ENCODE data around the gene STK32A. TPM values are rescaled to one million over a fixed set of nuclear protein-coding genes. Genes with fewer than 3 reads are reported as not detected.
"Not testable (repeated sequence)": the region's sequence is repeated elsewhere in the genome, so short reads cannot be mapped to it uniquely, and the experiment has no call there.

STK32A gene
- total and polyA plus RNA-seq, 2 donors, result 0.09 to 0.14 TPM

DNA sequence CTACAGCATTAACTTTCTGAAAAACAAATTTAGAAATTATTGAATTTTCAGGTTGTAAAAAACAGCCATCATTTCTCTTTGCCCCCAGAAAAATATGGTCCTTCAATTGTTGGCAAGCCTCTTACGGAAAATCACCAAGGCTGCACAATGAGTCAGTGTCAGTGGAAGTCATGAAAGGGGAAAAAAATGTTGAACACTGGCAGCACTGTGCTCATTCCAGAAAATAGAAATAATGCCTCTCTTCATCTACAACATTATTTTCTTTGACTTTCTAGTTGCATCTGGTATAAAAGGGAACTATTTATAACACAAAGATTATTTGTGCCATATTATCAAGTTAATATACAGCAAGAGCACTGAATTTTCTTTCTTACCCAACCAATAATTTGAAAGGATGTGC is 26.7 kb upstream of the STK32A start:
- H3K4me1 ChIP-seq (ENCODE audit: control insufficient read depth in 2 of 2, insufficient read depth in 2 of 2, low read length in 2 of 2), result no peaks in the 10 kb centered on the region
- no peaks in the 10 kb centered on the region for H3K9me3 ChIP-seq (ENCODE audit: control insufficient read depth in 2 of 2, insufficient read depth in 1 of 2, low read length in 1 of 2)
- no peak overlapping the region for H3K27ac ChIP-seq (ENCODE audit: low read depth in 1 of 2, low read length in 1 of 2)
- H3K4me3 ChIP-seq (ENCODE audit: low read length in 2 of 2), result no peak overlapping the region
- WGBS, result 90% methylated on average over 1 of the region's 1 CpG
- H3K36me3 ChIP-seq (ENCODE audit: control insufficient read depth in 2 of 2, insufficient read depth in 2 of 2, low read length in 1 of 2), result no peaks in the 10 kb centered on the region
- H3K27me3 ChIP-seq (ENCODE audit: control insufficient read depth in 2 of 2, insufficient read depth in 1 of 2, low read length in 1 of 2), result no peaks in the 10 kb centered on the region
- DNase-seq (ENCODE audit: low read depth in 6 of 9, low spot score in 9 of 9), result no peak

DNA sequence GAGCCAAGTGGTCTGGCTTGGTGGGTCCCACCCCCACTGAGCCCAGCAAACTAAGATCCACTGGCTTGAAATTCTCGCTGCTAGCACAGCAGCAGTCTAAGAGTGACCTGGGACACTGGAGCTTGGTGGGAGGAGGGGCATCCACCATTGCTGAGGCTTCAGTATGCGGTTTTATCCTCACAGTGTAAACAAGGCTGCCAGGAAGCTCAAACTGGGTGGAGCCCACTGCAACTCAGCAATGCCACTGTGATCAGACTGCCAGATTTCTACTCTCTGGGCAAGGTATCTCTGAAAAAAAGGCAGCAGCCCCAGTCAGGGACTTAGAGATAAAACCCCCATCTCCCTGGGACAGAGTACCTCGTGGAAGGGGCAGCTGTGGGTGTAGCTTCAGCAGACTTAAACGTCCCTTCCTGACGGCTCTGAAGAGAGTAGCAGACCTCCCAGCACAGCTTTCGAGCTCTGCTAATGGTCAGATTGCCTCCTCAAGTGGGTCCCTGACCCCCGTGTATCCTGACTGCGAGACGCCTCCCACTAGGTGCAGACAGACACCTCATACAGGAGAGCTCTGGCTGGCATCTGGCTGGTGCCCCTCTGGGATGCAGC is 18.2 kb upstream of the STK32A start:
- no peaks in the 10 kb centered on the region for H3K4me1 ChIP-seq (ENCODE audit: control insufficient read depth in 2 of 2, insufficient read depth in 2 of 2, low read length in 2 of 2)
- 63% methylated on average over 9 of the region's 9 CpGs for WGBS
- no peak for DNase-seq (ENCODE audit: low read depth in 6 of 9, low spot score in 9 of 9)

DNA sequence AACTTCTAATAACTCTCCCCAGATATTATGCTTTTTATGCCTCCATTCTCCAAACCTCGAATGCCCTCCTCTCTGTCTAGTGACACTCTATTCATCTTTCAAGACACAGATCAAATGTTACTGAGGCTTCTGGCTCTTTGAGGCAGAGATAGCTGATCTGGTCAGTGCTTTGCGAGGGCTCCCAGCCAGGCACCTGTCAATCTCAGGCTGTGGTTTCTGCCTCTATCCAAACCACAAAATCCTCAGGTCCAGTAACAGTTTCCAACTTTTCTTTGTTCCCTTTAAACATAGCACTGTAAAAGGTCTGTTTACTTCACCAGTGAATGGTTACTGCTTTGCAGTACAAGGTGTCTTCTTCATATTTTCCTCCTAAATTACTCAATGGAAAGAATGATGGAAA is 11.5 kb upstream of the STK32A start:
- Histone ChIP-seq H3K27me3 (ENCODE audit: control insufficient read depth in 2 of 2, insufficient read depth in 1 of 2, low read length in 1 of 2) (no peaks in the 10 kb centered on the region), H3K27ac (ENCODE audit: low read depth in 1 of 2, low read length in 1 of 2) (no peak overlapping the region), H3K36me3 (ENCODE audit: control insufficient read depth in 2 of 2, insufficient read depth in 2 of 2, low read length in 1 of 2) (no peaks in the 10 kb centered on the region), H3K9me3 (ENCODE audit: control insufficient read depth in 2 of 2, insufficient read depth in 1 of 2, low read length in 1 of 2) (no peaks in the 10 kb centered on the region), H3K4me3 (ENCODE audit: low read length in 2 of 2) (no peak overlapping the region), H3K4me1 (ENCODE audit: control insufficient read depth in 2 of 2, insufficient read depth in 2 of 2, low read length in 2 of 2) (no peaks in the 10 kb centered on the region)
- no peak for DNase-seq (ENCODE audit: low read depth in 6 of 9, low spot score in 9 of 9)
- WGBS, result 25% methylated on average over 2 of the region's 2 CpGs

More for the DNA sequence above, 18.2 kb upstream of the STK32A start:
- no peaks in the 10 kb centered on the region for H3K27me3 ChIP-seq (ENCODE audit: control insufficient read depth in 2 of 2, insufficient read depth in 1 of 2, low read length in 1 of 2)
- no peak overlapping the region for H3K27ac ChIP-seq (ENCODE audit: low read depth in 1 of 2, low read length in 1 of 2)
- no peaks in the 10 kb centered on the region for H3K9me3 ChIP-seq (ENCODE audit: control insufficient read depth in 2 of 2, insufficient read depth in 1 of 2, low read length in 1 of 2)
- no peaks in the 10 kb centered on the region for H3K36me3 ChIP-seq (ENCODE audit: control insufficient read depth in 2 of 2, insufficient read depth in 2 of 2, low read length in 1 of 2)
- H3K4me3 ChIP-seq (ENCODE audit: low read length in 2 of 2), result no peak overlapping the region

DNA sequence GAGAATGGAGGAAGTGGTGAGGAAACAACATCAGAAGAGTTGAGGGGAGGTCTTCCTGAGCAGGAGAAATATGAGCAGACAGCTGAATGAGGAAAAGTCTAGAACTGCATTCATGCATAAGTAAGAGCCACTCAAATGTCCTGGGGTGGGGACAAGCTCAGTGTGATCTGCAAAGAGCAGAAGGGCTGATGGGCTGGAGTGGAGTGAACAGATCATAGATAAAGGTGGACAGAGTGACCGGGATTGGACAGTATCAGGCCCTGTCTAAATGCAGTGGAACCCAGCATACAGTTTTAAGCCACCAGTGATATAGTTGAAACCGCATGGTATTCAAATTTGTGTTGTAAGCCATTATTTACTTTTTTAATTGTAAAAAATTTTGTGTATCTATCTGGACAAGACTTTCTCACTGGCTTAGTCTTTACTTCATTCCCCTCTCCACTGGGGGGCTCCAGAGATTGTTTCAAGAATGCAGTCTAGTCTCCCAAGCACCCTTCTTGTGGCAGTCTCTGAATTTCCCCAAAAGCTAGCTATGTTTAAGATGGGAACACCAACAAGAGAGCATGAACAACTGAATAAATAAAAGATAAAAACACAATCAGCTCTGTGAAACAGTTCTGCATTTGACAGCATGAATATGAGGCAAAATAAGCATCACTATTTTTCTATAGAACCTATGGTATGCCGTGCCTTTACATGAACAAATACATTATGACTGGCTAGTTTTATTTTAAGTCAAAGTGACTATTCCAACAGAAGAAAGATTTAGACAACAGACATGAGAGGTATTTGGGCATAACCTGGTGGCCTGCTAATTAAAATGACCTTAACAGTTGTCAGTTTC is 10.7 kb upstream of the STK32A start:
- Histone ChIP-seq H3K4me1 (ENCODE audit: control insufficient read depth in 2 of 2, insufficient read depth in 2 of 2, low read length in 2 of 2) (no peaks in the 10 kb centered on the region), H3K4me3 (ENCODE audit: low read length in 2 of 2) (no peak overlapping the region), H3K27me3 (ENCODE audit: control insufficient read depth in 2 of 2, insufficient read depth in 1 of 2, low read length in 1 of 2) (no peaks in the 10 kb centered on the region), H3K9me3 (ENCODE audit: control insufficient read depth in 2 of 2, insufficient read depth in 1 of 2, low read length in 1 of 2) (no peaks in the 10 kb centered on the region), H3K27ac (ENCODE audit: low read depth in 1 of 2, low read length in 1 of 2) (no peak overlapping the region), H3K36me3 (ENCODE audit: control insufficient read depth in 2 of 2, insufficient read depth in 2 of 2, low read length in 1 of 2) (no peaks in the 10 kb centered on the region)
- 91% methylated on average over 3 of the region's 3 CpGs for WGBS
- DNase-seq (ENCODE audit: low read depth in 6 of 9, low spot score in 9 of 9), result no peak

DNA sequence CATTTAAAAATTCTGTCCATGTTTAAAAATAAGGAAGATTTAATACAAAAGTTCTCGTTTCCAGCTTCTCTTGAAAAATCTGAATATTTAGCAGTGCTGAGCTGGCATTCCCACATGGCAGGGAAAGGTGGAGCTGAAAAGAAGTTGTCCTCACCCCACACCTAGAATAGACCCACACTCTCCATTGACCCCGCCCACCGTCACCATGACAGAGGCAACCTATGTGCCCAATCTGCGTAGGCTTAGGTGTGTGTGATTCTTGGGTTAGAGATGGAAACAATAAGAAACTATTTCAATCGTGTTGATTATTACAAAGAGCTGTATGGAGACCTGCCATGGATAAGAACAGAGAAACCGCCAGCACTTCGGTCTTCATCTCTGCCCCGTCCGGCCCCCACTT is 8.9 kb upstream of the STK32A start:
- H3K27ac ChIP-seq (ENCODE audit: low read depth in 1 of 2, low read length in 1 of 2), result no peak overlapping the region
- no peaks in the 10 kb centered on the region for H3K4me1 ChIP-seq (ENCODE audit: control insufficient read depth in 2 of 2, insufficient read depth in 2 of 2, low read length in 2 of 2)
- DNase-seq (ENCODE audit: low read depth in 6 of 9, low spot score in 9 of 9), result no peak
- H3K9me3 ChIP-seq (ENCODE audit: control insufficient read depth in 2 of 2, insufficient read depth in 1 of 2, low read length in 1 of 2), result no peaks in the 10 kb centered on the region
- no peak overlapping the region for H3K4me3 ChIP-seq (ENCODE audit: low read length in 2 of 2)
- H3K36me3 ChIP-seq (ENCODE audit: control insufficient read depth in 2 of 2, insufficient read depth in 2 of 2, low read length in 1 of 2), result no peaks in the 10 kb centered on the region
- 97% methylated on average over 9 of the region's 9 CpGs for WGBS
- H3K27me3 ChIP-seq (ENCODE audit: control insufficient read depth in 2 of 2, insufficient read depth in 1 of 2, low read length in 1 of 2), result no peaks in the 10 kb centered on the region

DNA sequence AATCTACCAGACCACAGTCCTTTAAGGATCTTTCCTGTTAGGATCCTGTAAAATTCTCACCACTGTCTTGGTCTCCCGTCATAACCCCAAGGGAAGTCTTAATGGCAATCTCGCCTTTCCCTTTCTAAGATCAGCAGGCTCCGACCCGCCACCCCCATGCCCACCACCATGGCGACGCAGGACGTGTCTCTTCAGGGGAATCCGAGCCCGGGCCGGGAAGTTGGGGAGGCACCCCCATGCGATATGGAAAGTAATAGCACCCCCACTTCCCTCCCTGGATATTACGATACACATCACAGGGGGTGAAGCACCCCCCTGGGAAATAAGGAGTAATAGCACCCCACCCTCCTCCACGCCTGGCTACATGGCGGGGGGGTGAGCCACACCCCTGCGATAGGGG is 8.3 kb upstream of the STK32A start:
- 97% methylated on average over 15 of the region's 15 CpGs for WGBS
- DNase-seq (ENCODE audit: low read depth in 6 of 9, low spot score in 9 of 9), result no peak

DNA sequence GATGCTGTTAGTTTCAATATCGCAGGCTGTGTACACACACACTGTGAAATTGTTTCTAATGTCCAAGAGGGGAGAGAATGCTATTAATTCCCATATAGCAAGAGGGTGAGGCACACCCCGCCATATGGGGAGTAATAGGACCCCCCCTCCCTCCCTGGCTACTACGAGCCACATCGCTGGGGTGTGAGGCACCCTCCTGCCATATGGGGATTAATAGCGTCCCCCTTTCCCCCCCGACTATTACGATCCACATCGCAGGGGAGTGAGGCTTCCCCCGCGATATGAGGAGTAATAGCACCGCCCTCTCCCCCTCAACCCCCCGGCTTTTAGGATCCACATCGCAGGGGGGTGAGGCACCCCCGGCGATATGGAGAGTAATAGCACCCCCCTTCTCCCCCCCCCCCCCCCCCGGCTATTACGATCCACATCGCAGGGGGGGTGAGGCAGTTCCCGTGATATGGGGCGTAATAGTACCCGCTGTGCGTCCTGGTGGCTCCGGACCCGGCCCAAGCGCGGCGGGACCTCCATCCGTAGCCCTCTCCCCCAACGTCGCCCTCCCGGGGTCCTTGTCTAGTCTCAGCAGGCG is 494 bp upstream of the STK32A start:
- 6% methylated on average over 32 of the region's 32 CpGs for WGBS
- DNase-seq (ENCODE audit: low read depth in 6 of 9, low spot score in 9 of 9), result no peak
- Histone ChIP-seq H3K27ac (ENCODE audit: low read depth in 1 of 2, low read length in 1 of 2) (no peak overlapping the region), H3K4me1 (ENCODE audit: control insufficient read depth in 2 of 2, insufficient read depth in 2 of 2, low read length in 2 of 2) (no peaks in the 10 kb centered on the region), H3K36me3 (ENCODE audit: control insufficient read depth in 2 of 2, insufficient read depth in 2 of 2, low read length in 1 of 2) (no peaks in the 10 kb centered on the region), H3K9me3 (ENCODE audit: control insufficient read depth in 2 of 2, insufficient read depth in 1 of 2, low read length in 1 of 2) (no peaks in the 10 kb centered on the region), H3K27me3 (ENCODE audit: control insufficient read depth in 2 of 2, insufficient read depth in 1 of 2, low read length in 1 of 2) (peaks cover 17 to 22% of the 10 kb centered on the region in 2 donors), H3K4me3 (ENCODE audit: low read length in 2 of 2) (no peak overlapping the region)

More for the DNA sequence above, 8.3 kb upstream of the STK32A start:
- no peak overlapping the region for H3K27ac ChIP-seq (ENCODE audit: low read depth in 1 of 2, low read length in 1 of 2)
- H3K27me3 ChIP-seq (ENCODE audit: control insufficient read depth in 2 of 2, insufficient read depth in 1 of 2, low read length in 1 of 2), result no peaks in the 10 kb centered on the region
- no peaks in the 10 kb centered on the region for H3K9me3 ChIP-seq (ENCODE audit: control insufficient read depth in 2 of 2, insufficient read depth in 1 of 2, low read length in 1 of 2)
- no peak overlapping the region for H3K4me3 ChIP-seq (ENCODE audit: low read length in 2 of 2)
- no peaks in the 10 kb centered on the region for H3K36me3 ChIP-seq (ENCODE audit: control insufficient read depth in 2 of 2, insufficient read depth in 2 of 2, low read length in 1 of 2)
- no peaks in the 10 kb centered on the region for H3K4me1 ChIP-seq (ENCODE audit: control insufficient read depth in 2 of 2, insufficient read depth in 2 of 2, low read length in 2 of 2)

DNA sequence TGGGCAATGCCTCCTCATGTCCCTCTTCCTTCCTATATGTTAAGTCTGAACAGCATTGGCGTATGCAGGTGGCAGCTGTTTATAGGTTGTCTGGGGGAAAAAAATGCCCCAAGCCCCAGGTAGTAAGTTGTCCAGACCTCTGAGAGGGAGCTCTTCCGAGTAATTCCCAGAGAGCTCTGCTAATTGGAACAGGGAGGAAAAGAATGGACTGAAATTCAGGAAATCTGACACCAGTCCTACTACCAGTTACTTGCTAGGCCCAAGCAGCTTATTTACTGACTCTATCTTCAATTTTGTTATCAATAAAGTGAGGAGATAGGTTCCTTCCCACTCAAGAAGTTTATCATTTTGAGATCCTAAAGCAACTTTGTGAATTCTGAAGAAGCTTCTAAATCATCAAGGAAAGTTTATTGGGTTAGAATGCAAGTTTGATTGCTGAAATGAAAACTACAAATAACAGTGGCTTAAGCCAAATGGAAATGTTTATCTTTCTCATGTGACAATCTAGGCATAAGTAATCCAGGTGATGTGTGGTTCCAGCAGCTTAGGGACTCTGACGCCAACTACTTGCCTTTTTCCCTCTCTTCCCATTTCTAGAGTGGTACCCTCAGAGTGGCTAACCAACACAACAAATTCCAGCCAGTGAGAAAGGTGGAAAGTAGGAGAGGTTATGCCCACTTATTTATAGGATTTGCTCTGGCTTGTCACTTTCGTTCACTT is 5.6 kb downstream of the STK32A start:
- no peak for DNase-seq (ENCODE audit: low read depth in 6 of 9, low spot score in 9 of 9)
- H3K4me1 ChIP-seq (ENCODE audit: control insufficient read depth in 2 of 2, insufficient read depth in 2 of 2, low read length in 2 of 2), result no peaks in the 10 kb centered on the region
- no peaks in the 10 kb centered on the region for H3K9me3 ChIP-seq (ENCODE audit: control insufficient read depth in 2 of 2, insufficient read depth in 1 of 2, low read length in 1 of 2)
- H3K4me3 ChIP-seq (ENCODE audit: low read length in 2 of 2), result no peak overlapping the region
- 94% methylated on average over 4 of the region's 4 CpGs for WGBS
- H3K27ac ChIP-seq (ENCODE audit: low read depth in 1 of 2, low read length in 1 of 2), result no peak overlapping the region
- peaks cover 2% of the 10 kb centered on the region in 2 donors for H3K27me3 ChIP-seq (ENCODE audit: control insufficient read depth in 2 of 2, insufficient read depth in 1 of 2, low read length in 1 of 2)
- H3K36me3 ChIP-seq (ENCODE audit: control insufficient read depth in 2 of 2, insufficient read depth in 2 of 2, low read length in 1 of 2), result no peaks in the 10 kb centered on the region

DNA sequence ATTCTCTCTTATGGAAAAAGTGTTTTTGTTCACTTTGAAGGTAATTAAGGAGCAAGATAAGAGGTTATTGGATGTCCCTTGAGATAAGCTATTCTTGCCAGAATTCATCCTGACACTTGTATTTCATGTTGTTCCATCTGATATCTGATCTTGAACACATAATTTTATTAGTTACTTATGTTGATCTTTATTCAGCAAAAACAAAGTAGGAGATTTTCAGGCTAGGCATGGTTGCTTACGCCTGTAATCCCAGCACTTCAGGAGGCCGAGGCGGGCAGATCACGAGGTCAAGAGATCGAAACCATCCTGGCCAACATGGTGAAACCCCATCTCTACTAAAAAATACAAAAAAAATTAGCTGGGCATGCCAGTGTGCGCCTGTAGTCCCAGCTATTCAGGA is 8.4 kb downstream of the STK32A start:
- H3K27me3 ChIP-seq (ENCODE audit: control insufficient read depth in 2 of 2, insufficient read depth in 1 of 2, low read length in 1 of 2); H3K9me3 ChIP-seq (ENCODE audit: control insufficient read depth in 2 of 2, insufficient read depth in 1 of 2, low read length in 1 of 2); H3K4me3 ChIP-seq (ENCODE audit: low read length in 2 of 2); H3K4me1 ChIP-seq (ENCODE audit: control insufficient read depth in 2 of 2, insufficient read depth in 2 of 2, low read length in 2 of 2); DNase-seq (ENCODE audit: low read depth in 6 of 9, low spot score in 9 of 9); H3K36me3 ChIP-seq (ENCODE audit: control insufficient read depth in 2 of 2, insufficient read depth in 2 of 2, low read length in 1 of 2); H3K27ac ChIP-seq (ENCODE audit: low read depth in 1 of 2, low read length in 1 of 2): not testable (repeated sequence)
- 94% methylated on average over 6 of the region's 6 CpGs for WGBS

Data from thymus (tissue), 11 donors.